Nephron (organoid): ENCODE data around the gene GIMAP6.
"Not testable (repeated sequence)": the region's sequence is repeated elsewhere in the genome, so short reads cannot be mapped to it uniquely, and the experiment has no call there.

ENCODE experiments used
- H3K27ac Mint-ChIP-seq, 3 experiments: 2 replicates each; pipeline ENCODE4 v1.8.0; 2020; ENCODE audit warnings: mixed read lengths in 3 of 3, mild to moderate bottlenecking in 2 of 3, moderate library complexity in 1 of 3
- H3K27me3 Mint-ChIP-seq: 2 replicates; pipeline ENCODE4 v1.8.0; 2021; ENCODE audit warnings: low read depth, mild to moderate bottlenecking, moderate library complexity, mixed read lengths
- H3K36me3 Mint-ChIP-seq: 2 replicates; pipeline ENCODE4 v1.8.0; 2020; ENCODE audit warnings: low read depth, mixed read lengths
- H3K4me1 Mint-ChIP-seq: 2 replicates; pipeline ENCODE4 v1.8.0; 2020; ENCODE audit warnings: mixed read lengths
- H3K4me3 Mint-ChIP-seq, 3 experiments: 2 replicates each; pipeline ENCODE4 v1.8.0; 2020; ENCODE audit warnings: mild to moderate bottlenecking in 3 of 3, mixed read lengths in 3 of 3, moderate library complexity in 2 of 3
- H3K9me3 Mint-ChIP-seq: 2 replicates; pipeline ENCODE4 v1.8.0; 2020; ENCODE audit warnings: mixed read lengths
- CTCF ChIP-seq, 3 experiments: fragments of 200-600 bp; sonication (generic); IDR thresholded peaks; one replicate each; pipeline ENCODE4 v1.5.0; 2021; ENCODE audit warnings: antibody characterized with exemption in 3 of 3; ENCODE audit not compliant: unreplicated experiment in 3 of 3

Gene GIMAP6

GRCh38 chr7:150587551-150587950, 44.6 kb downstream of the GIMAP6 start:
- Mint-ChIP-seq H3K4me3 (no peak overlapping the region), H3K9me3 (peaks cover 17% of the 10 kb centered on the region), H3K27ac (no peak overlapping the region), H3K4me1 (no peaks in the 10 kb centered on the region), H3K36me3 (no peaks in the 10 kb centered on the region), H3K27me3 (peaks cover 10% of the 10 kb centered on the region)
- TF ChIP-seq CTCF (IDR thresholded peaks at IDR 0.05; ENCODE audit: unreplicated experiment in 3 of 3) = no peak

- Mint-ChIP-seq H3K36me3 (no peaks in the 10 kb centered on the region), H3K27ac (no peak overlapping the region), H3K4me3 (no peak overlapping the region), H3K9me3 (peaks cover 10% of the 10 kb centered on the region), H3K27me3 (peaks cover 10% of the 10 kb centered on the region), H3K4me1 (no peaks in the 10 kb centered on the region)
- no peak for TF ChIP-seq CTCF (IDR thresholded peaks at IDR 0.05; ENCODE audit: unreplicated experiment in 3 of 3)
These were observed 45.4 kb downstream of the GIMAP6 start for GRCh38 chr7:150586785-150587152.

DNA sequence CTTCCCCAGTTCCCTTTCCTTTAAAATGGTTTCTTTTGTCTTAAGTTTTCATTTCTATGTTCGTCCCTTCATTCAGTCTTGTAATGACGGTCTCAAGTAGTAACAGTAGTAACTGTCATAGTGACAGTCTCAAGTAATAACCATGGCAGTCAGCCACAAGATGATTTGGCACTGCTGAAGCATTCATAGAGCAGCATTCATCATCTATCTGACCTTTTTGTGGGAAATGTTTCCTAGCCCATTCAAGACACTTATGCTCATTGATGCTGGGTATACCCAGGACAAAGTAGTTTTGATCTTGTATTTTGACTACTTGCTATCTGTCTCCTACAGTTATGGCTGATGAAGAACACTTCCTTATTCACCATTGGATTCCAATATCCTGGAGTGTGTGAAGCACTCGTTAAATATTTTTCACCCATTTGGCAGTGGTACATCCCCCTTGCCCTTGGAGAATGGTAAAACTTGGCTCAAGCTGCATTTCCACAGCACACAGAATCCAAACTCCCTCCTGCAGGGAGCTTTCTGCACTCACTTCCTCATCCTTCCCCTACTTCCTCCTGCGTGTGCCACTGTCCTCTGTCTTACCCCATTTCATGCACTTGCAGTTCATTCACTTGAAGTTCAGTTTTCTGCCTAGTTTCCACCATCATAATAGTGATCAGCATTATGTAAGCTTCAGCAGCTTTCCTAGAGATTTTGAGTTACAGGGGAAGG, 46.0 kb downstream of the GIMAP6 start:
- Mint-ChIP-seq H3K9me3 (peaks cover 7% of the 10 kb centered on the region), H3K4me3 (no peak overlapping the region), H3K36me3 (no peaks in the 10 kb centered on the region), H3K4me1 (no peaks in the 10 kb centered on the region), H3K27me3 (peaks cover 7% of the 10 kb centered on the region), H3K27ac (no peak overlapping the region)
- no peak for TF ChIP-seq CTCF (IDR thresholded peaks at IDR 0.05; ENCODE audit: unreplicated experiment in 3 of 3)

GRCh38 chr7:150585199-150585598, 47.0 kb downstream of the GIMAP6 start:
- Mint-ChIP-seq H3K27ac (no peak overlapping the region), H3K4me3 (no peak overlapping the region)

DNA sequence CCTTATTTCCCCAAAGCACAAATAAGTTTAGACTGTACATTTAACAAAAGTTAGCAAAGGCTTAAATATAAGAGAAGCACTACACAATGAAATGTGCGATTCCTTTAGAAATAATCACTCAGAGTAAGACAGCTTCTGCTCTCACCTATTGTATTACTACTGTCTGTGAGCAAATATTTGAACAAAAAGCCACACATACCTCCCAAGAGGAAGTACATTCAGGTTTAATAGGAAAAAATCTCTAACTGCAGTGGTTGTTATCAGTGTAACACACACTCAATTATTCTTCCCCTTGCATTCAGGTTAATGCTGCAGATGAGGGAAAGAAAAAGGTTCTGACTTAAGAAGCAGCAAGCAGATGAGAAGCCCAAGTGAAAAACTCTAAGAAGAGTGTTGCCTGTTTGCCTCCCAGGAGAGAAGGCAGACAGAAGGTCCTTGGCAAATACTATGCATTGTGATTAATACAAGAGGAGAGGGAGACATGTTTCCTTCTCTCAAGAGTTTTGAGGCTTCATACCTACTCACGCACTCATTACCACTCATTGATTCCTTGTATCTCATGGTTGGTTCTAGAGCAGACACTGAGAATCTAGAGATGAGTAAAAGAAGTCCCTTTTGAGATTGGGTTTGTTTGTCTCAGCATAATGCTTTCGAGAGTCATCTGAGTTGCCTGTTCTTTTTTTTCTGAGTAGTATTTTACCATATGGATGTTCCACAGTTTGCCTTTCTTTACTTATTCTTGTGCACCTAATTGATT, 51.4 kb downstream of the GIMAP6 start:
- Mint-ChIP-seq H3K4me3 (no peak overlapping the region), H3K27me3 (peaks cover 4% of the 10 kb centered on the region)
- no peak for TF ChIP-seq CTCF (IDR thresholded peaks at IDR 0.05; ENCODE audit: unreplicated experiment in 3 of 3)

More at GRCh38 chr7:150585199-150585598, 47.0 kb downstream of the GIMAP6 start:
- H3K9me3 Mint-ChIP-seq = peaks cover 10% of the 10 kb centered on the region
- no peaks in the 10 kb centered on the region for H3K4me1 Mint-ChIP-seq
- H3K36me3 Mint-ChIP-seq = no peaks in the 10 kb centered on the region
- no peak for TF ChIP-seq CTCF (IDR thresholded peaks at IDR 0.05; ENCODE audit: unreplicated experiment in 3 of 3)
- H3K27me3 Mint-ChIP-seq = peaks cover 4% of the 10 kb centered on the region

GRCh38 chr7:150579979-150580637, 52.1 kb downstream of the GIMAP6 start:
- H3K27ac Mint-ChIP-seq, H3K36me3 Mint-ChIP-seq, H3K27me3 Mint-ChIP-seq, H3K4me3 Mint-ChIP-seq, H3K9me3 Mint-ChIP-seq, H3K4me1 Mint-ChIP-seq: not testable (repeated sequence)

More for the DNA sequence above, 51.4 kb downstream of the GIMAP6 start:
- H3K27ac Mint-ChIP-seq = no peak overlapping the region
- H3K4me1 Mint-ChIP-seq = no peaks in the 10 kb centered on the region
- no peaks in the 10 kb centered on the region for H3K36me3 Mint-ChIP-seq
- peaks cover 8% of the 10 kb centered on the region for H3K9me3 Mint-ChIP-seq
